ENCODE data around the gene DNMT3A.

- TF ChIP-seq POLR2AphosphoS5 (IDR thresholded peaks at IDR 0.05; ENCODE audit: borderline replicate concordance, low read depth, low read length) (no peak), EZH2 (IDR thresholded peaks at IDR 0.05) (no peak)
Measured at GRCh38 chr2:25215232-25215631, 126.5 kb downstream of the DNMT3A start.
